Gastroesophageal sphincter (tissue), 4 donors: ENCODE data around the gene PPP2R5B. TPM values are rescaled to one million over a fixed set of nuclear protein-coding genes. Genes with fewer than 3 reads are reported as not detected.

ENCODE experiments used
- ATAC-seq: fragments of 150-250 bp; one replicate; pipeline ENCODE4 v1.9.1; 2016; ENCODE audit warnings: mild to moderate bottlenecking, moderate library complexity
- H3K27ac ChIP-seq, 4 donors: fragments of 200-600 bp; sonication (generic) in 3 of 4; 1 replicate in 3 of 4; 2 replicates in 1 of 4; pipeline ENCODE4 v1.5.1; 2016 to 2019
- H3K27me3 ChIP-seq: fragments of 200-600 bp; sonication (generic); one replicate; pipeline ENCODE4 v1.5.1; 2019
- H3K36me3 ChIP-seq, 2 donors: fragments of 200-600 bp; sonication (generic); one replicate each; pipeline ENCODE4 v1.5.1; 2019; ENCODE audit warnings: control low read depth in 1 of 2
- H3K4me1 ChIP-seq, 3 donors: fragments of 200-600 bp; sonication (generic); 1 replicate in 2 of 3; 2 replicates in 1 of 3; pipeline ENCODE4 v1.5.1; 2016 to 2019; ENCODE audit warnings: control low read depth in 2 of 3
- H3K4me3 ChIP-seq, 2 donors: fragments of 200-600 bp; sonication (generic); one replicate each; pipeline ENCODE4 v1.5.1; 2019; ENCODE audit warnings: mild to moderate bottlenecking in 1 of 2, moderate library complexity in 1 of 2
- H3K9me3 ChIP-seq, 3 donors: fragments of 200-600 bp; sonication (generic); one replicate each; pipeline ENCODE4 v1.5.1; 2017 to 2019; ENCODE audit warnings: control low read depth in 2 of 3
- CTCF ChIP-seq, 4 experiments: fragments of 200-600 bp in 2 of 4; fragments of 450-650 bp in 2 of 4; sonication (generic) in 1 of 4; IDR thresholded peaks; one replicate each; pipeline ENCODE4 v1.5.1; 2017 to 2019; ENCODE audit warnings: antibody characterized with exemption in 4 of 4, mild to moderate bottlenecking in 2 of 4, moderate library complexity in 2 of 4
- EP300 ChIP-seq: sonication (generic); formaldehyde crosslinking; IDR thresholded peaks from one replicate; pipeline ENCODE4 v1.6.1; 2017; ENCODE audit warnings: antibody characterized with exemption, mild to moderate bottlenecking
- POLR2A ChIP-seq, 2 donors: fragments of 450-650 bp; IDR thresholded peaks; one replicate each; pipeline ENCODE4 v1.6.1; 2017; ENCODE audit warnings: antibody characterized with exemption in 2 of 2, mild to moderate bottlenecking in 2 of 2, moderate library complexity in 1 of 2
- POLR2AphosphoS5 ChIP-seq: sonication (generic); formaldehyde crosslinking; IDR thresholded peaks from one replicate; pipeline ENCODE4 v1.6.1; 2017; ENCODE audit warnings: antibody characterized with exemption
- WGBS, 2 donors: methylation state at CpG; one replicate each; pipeline ENCODE4 v1.1.5; 2018; ENCODE audit warnings: low coverage in 1 of 2; 5-methylcytosine and 5-hydroxymethylcytosine counted together
- total RNA-seq, 4 donors: library from RNA; depleted of rRNA; stranded (reverse); fragments of >200 nt; gene quantifications; one replicate each; pipeline ENCODE4 v1.1.0, GENCODE V29; 2016

PPP2R5B gene
- total RNA-seq, 4 donors from 2014 or later: 20.3 to 41.2 (median 27.0) TPM

GRCh38 chr11:64894812-64895452, 29.6 kb upstream of the PPP2R5B start:
- no peak for ATAC-seq
- 96% methylated on average over 7 of the region's 39 CpGs; no CpG with 5 or more reads in 1 of the 2 donors for WGBS, 2 donors
- Histone ChIP-seq H3K4me3 (no peak overlapping the region), H3K27me3 (no peaks in the 10 kb centered on the region), H3K36me3 (peaks cover 0 to 56% of the 10 kb centered on the region in 2 donors), H3K9me3 (no peaks in the 10 kb centered on the region), H3K4me1 (peaks cover 0 to 12% (median 4%) of the 10 kb centered on the region in 3 donors), H3K27ac (peak overlapping the region in 1 of 4 donors; percentile 19)
- TF ChIP-seq CTCF (IDR thresholded peaks at IDR 0.05) (no peak), POLR2A (IDR thresholded peaks at IDR 0.05) (no peak), EP300 (no peak), POLR2AphosphoS5 (no peak)

GRCh38 chr11:64896448-64897022, 28.0 kb upstream of the PPP2R5B start:
- no peak overlapping the region for H3K27ac ChIP-seq
- 17 to 70% methylated on average over 1 to 2 of the region's 14 CpGs for WGBS, 2 donors
- no peak overlapping the region for H3K4me3 ChIP-seq
- H3K36me3 ChIP-seq: peaks cover 0 to 72% of the 10 kb centered on the region in 2 donors
- ATAC-seq: no peak
- TF ChIP-seq CTCF (IDR thresholded peaks at IDR 0.05) (no peak), POLR2AphosphoS5 (no peak), EP300 (no peak), POLR2A (IDR thresholded peaks at IDR 0.05) (no peak)
- peaks cover 0 to 12% (median 4%) of the 10 kb centered on the region in 3 donors for H3K4me1 ChIP-seq
- no peaks in the 10 kb centered on the region for H3K9me3 ChIP-seq
- H3K27me3 ChIP-seq: no peaks in the 10 kb centered on the region

GRCh38 chr11:64897381-64898075, 27.0 kb upstream of the PPP2R5B start:
- ATAC-seq: no peak
- Histone ChIP-seq H3K9me3 (no peaks in the 10 kb centered on the region), H3K27me3 (no peaks in the 10 kb centered on the region), H3K4me3 (no peak overlapping the region), H3K36me3 (peaks cover 0 to 82% of the 10 kb centered on the region in 2 donors), H3K27ac (no peak overlapping the region), H3K4me1 (peaks cover 0 to 12% (median 4%) of the 10 kb centered on the region in 3 donors)
- 80% methylated on average over 1 of the region's 19 CpGs; no CpG with 5 or more reads in 1 of the 2 donors for WGBS, 2 donors
- no peak for TF ChIP-seq POLR2AphosphoS5
- TF ChIP-seq EP300: no peak
- TF ChIP-seq CTCF (IDR thresholded peaks at IDR 0.05): no peak

GRCh38 chr11:64898076-64898445, 26.4 kb upstream of the PPP2R5B start:
- peaks cover 0 to 87% of the 10 kb centered on the region in 2 donors for H3K36me3 ChIP-seq

More at GRCh38 chr11:64898076-64898445, 26.4 kb upstream of the PPP2R5B start:
- TF ChIP-seq EP300: no peak
- no peak for TF ChIP-seq POLR2A (IDR thresholded peaks at IDR 0.05)
- TF ChIP-seq POLR2AphosphoS5: no peak
- no peak for TF ChIP-seq CTCF (IDR thresholded peaks at IDR 0.05)
- Histone ChIP-seq H3K27me3 (no peaks in the 10 kb centered on the region), H3K4me1 (peaks cover 0 to 12% (median 4%) of the 10 kb centered on the region in 3 donors), H3K4me3 (no peak overlapping the region), H3K27ac (no peak overlapping the region), H3K9me3 (no peaks in the 10 kb centered on the region)
- no CpG with 5 or more reads among the region's 9 CpGs for WGBS, 2 donors
- no peak for ATAC-seq
